KMS-11 (cell line): ENCODE results near the gene SELPLG.

Experiments used
- H2AFZ ChIP-seq: fragments of 200-600 bp; sonication (generic); 2 replicates; pipeline ENCODE4 v1.6.1; 2016; ENCODE audit warnings: antibody characterized with exemption, mixed run types, low read depth
- H3K27ac ChIP-seq: fragments of 200-600 bp; sonication (generic); 2 replicates; pipeline ENCODE4 v1.6.1; 2016; ENCODE audit warnings: mild to moderate bottlenecking, mixed run types
- H3K27me3 ChIP-seq: fragments of 200-600 bp; sonication (generic); 2 replicates; pipeline ENCODE4 v1.6.1; 2017; ENCODE audit warnings: mild to moderate bottlenecking, low read depth, mixed run types, moderate library complexity; ENCODE audit not compliant: insufficient read depth
- H3K36me3 ChIP-seq: fragments of 200-600 bp; sonication (generic); 2 replicates; pipeline ENCODE4 v1.6.1; 2017; ENCODE audit warnings: mild to moderate bottlenecking, mixed run types; ENCODE audit not compliant: insufficient read depth
- H3K4me1 ChIP-seq: fragments of 200-600 bp; sonication (generic); 2 replicates; pipeline ENCODE4 v1.6.1; 2016; ENCODE audit warnings: mild to moderate bottlenecking, low read depth, mixed run types; ENCODE audit not compliant: poor library complexity, severe bottlenecking
- H3K4me2 ChIP-seq: fragments of 200-600 bp; sonication (generic); 2 replicates; pipeline ENCODE4 v1.7.0; 2016; ENCODE audit warnings: mild to moderate bottlenecking, mixed run types
- H3K4me3 ChIP-seq: fragments of 200-600 bp; sonication (generic); IDR thresholded peaks from 2 replicates; pipeline ENCODE4 v1.6.1; 2017; ENCODE audit warnings: low read depth, low read length, mixed read lengths; ENCODE audit not compliant: insufficient read depth
- H3K79me2 ChIP-seq: fragments of 200-600 bp; sonication (generic); 2 replicates; pipeline ENCODE4 v1.6.1; 2016; ENCODE audit warnings: low read depth, mixed run types; ENCODE audit not compliant: insufficient read depth
- H3K9ac ChIP-seq: fragments of 200-600 bp; sonication (generic); 2 replicates; pipeline ENCODE4 v1.6.1; 2016; ENCODE audit warnings: mild to moderate bottlenecking, mixed run types
- H4K20me1 ChIP-seq: fragments of 200-600 bp; sonication (generic); 2 replicates; pipeline ENCODE4 v1.6.1; 2016; ENCODE audit warnings: mild to moderate bottlenecking, mixed run types; ENCODE audit not compliant: insufficient read depth
- CTCF ChIP-seq: fragments of 200-600 bp; sonication (generic); conservative IDR thresholded peaks from 2 replicates; pipeline ENCODE4 v1.6.1; 2017; ENCODE audit warnings: low read depth, mild to moderate bottlenecking, antibody characterized with exemption, low read length, moderate library complexity, mixed read lengths

The SELPLG gene

GRCh38 chr12:108610336-108610815 is 23.3 kb downstream of the SELPLG start:
- H3K27me3 ChIP-seq, result no peaks in the 10 kb centered on the region
- no peaks in the 10 kb centered on the region for H4K20me1 ChIP-seq
- no peak overlapping the region for H2AFZ ChIP-seq
- H3K79me2 ChIP-seq, result no peaks in the 10 kb centered on the region
- H3K4me3 ChIP-seq, result no peak overlapping the region
- H3K27ac ChIP-seq, result no peak overlapping the region
- no peak overlapping the region for H3K9ac ChIP-seq
- no peaks in the 10 kb centered on the region for H3K36me3 ChIP-seq
- TF ChIP-seq CTCF, result no peak
- H3K4me1 ChIP-seq, result peaks cover 16% of the 10 kb centered on the region
- no peak overlapping the region for H3K4me2 ChIP-seq

DNA sequence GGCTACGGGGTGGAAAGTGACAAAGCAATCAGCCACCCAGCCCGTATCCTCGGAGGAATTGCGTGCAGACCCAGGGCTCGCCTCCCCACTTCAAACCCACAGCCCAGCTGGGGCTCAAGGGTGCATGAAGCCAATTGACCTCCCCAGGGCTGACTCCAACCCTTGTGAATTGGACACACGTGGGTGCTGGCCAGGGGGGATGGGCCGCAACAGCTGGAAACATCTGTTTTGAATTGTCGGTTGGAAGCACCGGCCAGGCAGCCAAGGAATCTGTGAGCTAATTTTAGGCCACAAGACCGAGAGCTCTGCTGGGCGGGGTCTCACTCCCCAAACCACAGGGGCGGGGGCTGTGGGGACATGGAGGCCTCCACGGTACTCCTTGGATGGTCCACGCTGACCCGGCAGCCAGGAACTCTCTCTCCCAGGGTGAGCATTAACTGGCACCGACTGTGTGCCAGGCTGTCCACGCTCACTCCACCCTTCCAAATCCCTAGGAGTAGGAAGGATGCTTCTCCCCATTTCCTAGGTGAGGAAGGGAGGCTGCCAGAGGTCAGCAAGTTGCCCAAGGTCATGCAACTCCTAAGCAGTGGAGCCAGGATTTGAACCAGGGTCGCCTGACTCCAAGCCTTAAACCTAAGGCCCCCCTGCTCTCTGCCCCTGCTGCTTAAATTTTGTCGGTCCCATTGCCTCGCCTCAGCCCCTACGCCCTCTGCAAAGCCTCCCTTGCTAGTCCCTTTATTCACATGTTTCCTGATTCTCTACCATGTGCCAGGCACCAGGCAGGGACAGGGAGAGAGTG is 24.0 kb downstream of the SELPLG start:
- Histone ChIP-seq H3K27me3 (no peaks in the 10 kb centered on the region), H3K36me3 (no peaks in the 10 kb centered on the region), H4K20me1 (no peaks in the 10 kb centered on the region), H3K79me2 (no peaks in the 10 kb centered on the region), H3K27ac (no peak overlapping the region), H3K4me2 (no peak overlapping the region), H3K4me3 (no peak overlapping the region), H3K4me1 (peaks cover 16% of the 10 kb centered on the region), H3K9ac (no peak overlapping the region), H2AFZ (no peak overlapping the region)
- no peak for TF ChIP-seq CTCF

GRCh38 chr12:108608616-108609015 is 25.1 kb downstream of the SELPLG start:
- no peak for TF ChIP-seq CTCF
- H3K36me3 ChIP-seq, result no peaks in the 10 kb centered on the region
- no peaks in the 10 kb centered on the region for H4K20me1 ChIP-seq
- H2AFZ ChIP-seq, result no peak overlapping the region
- H3K9ac ChIP-seq, result no peak overlapping the region
- H3K4me3 ChIP-seq, result no peak overlapping the region
- H3K27ac ChIP-seq, result no peak overlapping the region
- H3K79me2 ChIP-seq, result no peaks in the 10 kb centered on the region
- H3K4me2 ChIP-seq, result no peak overlapping the region
- H3K27me3 ChIP-seq, result no peaks in the 10 kb centered on the region
- H3K4me1 ChIP-seq, result peaks cover 7% of the 10 kb centered on the region

GRCh38 chr12:108607981-108608600 is 25.6 kb downstream of the SELPLG start:
- H3K4me1 ChIP-seq, result peaks cover 2% of the 10 kb centered on the region
- H3K4me3 ChIP-seq, result no peak overlapping the region
- no peak overlapping the region for H2AFZ ChIP-seq
- no peaks in the 10 kb centered on the region for H4K20me1 ChIP-seq
- no peaks in the 10 kb centered on the region for H3K27me3 ChIP-seq
- no peaks in the 10 kb centered on the region for H3K79me2 ChIP-seq
- no peak overlapping the region for H3K4me2 ChIP-seq
- no peak overlapping the region for H3K9ac ChIP-seq
- no peak overlapping the region for H3K27ac ChIP-seq
- no peaks in the 10 kb centered on the region for H3K36me3 ChIP-seq
- no peak for TF ChIP-seq CTCF
